NCI-H69 (cell line): ENCODE measurements around the gene PHB1.

Experiments used
- DNase-seq: peaks from one replicate; lab custom pipeline; 2025; lab: John Stamatoyannopoulos, UW

Gene PHB1

GRCh38 chr17:49404906-49405305, 9.8 kb downstream of the PHB1 start:
- DNase-seq = no peak

GRCh38 chr17:49404361-49404760, 10.3 kb downstream of the PHB1 start:
- DNase-seq = no peak

- DNase-seq = no peak
These were observed 11.0 kb downstream of the PHB1 start for GRCh38 chr17:49403514-49404289.

GRCh38 chr17:49402706-49403105, 12.0 kb downstream of the PHB1 start:
- DNase-seq = no peak

GRCh38 chr17:49401971-49402611, 12.6 kb downstream of the PHB1 start:
- peak; percentile 9 for DNase-seq

- no peak for DNase-seq
These were observed 14.7 kb downstream of the PHB1 start for GRCh38 chr17:49399995-49400394.

- no peak for DNase-seq
These were observed 17.1 kb downstream of the PHB1 start for GRCh38 chr17:49397586-49397985.

- no peak for DNase-seq
These were observed 21.0 kb downstream of the PHB1 start for GRCh38 chr17:49393491-49394255.

GRCh38 chr17:49390548-49391324, 23.9 kb downstream of the PHB1 start:
- peak; percentile 71 for DNase-seq

- DNase-seq = peak; percentile 89
These were observed 25.0 kb downstream of the PHB1 start for GRCh38 chr17:49389514-49390347.

GRCh38 chr17:49388692-49389513, 25.8 kb downstream of the PHB1 start:
- DNase-seq = peak; percentile 43

GRCh38 chr17:49388290-49388640, 26.4 kb downstream of the PHB1 start:
- DNase-seq = no peak

- DNase-seq = no peak
These were observed 27.0 kb downstream of the PHB1 start for GRCh38 chr17:49387498-49388289.

- no peak for DNase-seq
These were observed 28.3 kb downstream of the PHB1 start for GRCh38 chr17:49386373-49386772.

- DNase-seq = no peak
These were observed 29.7 kb downstream of the PHB1 start for GRCh38 chr17:49384951-49385350.

- DNase-seq = no peak
These were observed 31.6 kb downstream of the PHB1 start for GRCh38 chr17:49383060-49383459.

GRCh38 chr17:49382556-49382955, 32.1 kb downstream of the PHB1 start:
- DNase-seq = peak; percentile 38

- no peak for DNase-seq
These were observed 32.9 kb downstream of the PHB1 start for GRCh38 chr17:49381793-49382192.

- DNase-seq = no peak
These were observed 33.6 kb downstream of the PHB1 start for GRCh38 chr17:49381033-49381432.

- DNase-seq = no peak
These were observed 34.8 kb downstream of the PHB1 start for GRCh38 chr17:49379926-49380325.
